ENCODE data around the gene SGK1.
A peak's percentile ranks its signal among the peaks of the same experiment; 100 is the strongest.

Gene SGK1

DNA sequence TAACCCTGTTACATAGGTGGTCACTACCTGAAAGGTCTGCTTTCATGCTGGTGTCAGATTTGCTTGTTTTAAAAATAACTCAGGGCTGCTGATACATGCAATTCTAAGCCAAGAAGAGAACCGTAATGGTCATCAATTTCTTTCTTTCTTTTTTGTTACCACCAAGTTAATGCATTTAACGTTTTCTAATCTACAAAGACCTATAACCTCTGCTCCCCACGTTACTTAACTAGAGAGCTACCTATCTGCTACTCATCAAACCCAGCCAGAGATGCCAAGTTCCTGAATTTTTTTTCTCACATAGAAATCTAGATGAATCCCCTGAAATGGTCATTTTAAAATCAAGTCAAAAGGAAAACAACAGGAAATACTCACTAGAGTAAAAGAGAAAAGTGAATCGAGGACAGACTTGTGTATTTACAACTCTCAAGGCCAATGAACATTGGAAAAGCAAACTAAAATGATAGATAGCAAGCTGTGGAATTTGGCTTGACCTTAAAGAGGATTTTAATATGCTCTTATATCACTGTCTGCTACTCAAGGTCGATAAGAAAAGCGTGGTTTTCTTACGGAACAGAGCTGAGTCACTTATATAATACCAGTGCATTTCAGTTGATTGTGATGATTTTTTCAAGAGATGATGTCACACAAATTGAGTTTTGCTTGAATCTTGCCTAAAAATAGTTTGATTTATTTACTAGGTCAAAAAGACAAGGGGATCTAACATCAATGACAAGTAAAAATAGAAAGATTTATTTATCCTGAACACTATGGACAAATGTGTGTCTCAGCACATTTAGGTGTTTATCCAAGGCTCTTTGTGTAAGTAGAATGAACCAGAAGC, 67.9 kb downstream of the SGK1 start:
- TF ChIP-seq, protein P1, sequence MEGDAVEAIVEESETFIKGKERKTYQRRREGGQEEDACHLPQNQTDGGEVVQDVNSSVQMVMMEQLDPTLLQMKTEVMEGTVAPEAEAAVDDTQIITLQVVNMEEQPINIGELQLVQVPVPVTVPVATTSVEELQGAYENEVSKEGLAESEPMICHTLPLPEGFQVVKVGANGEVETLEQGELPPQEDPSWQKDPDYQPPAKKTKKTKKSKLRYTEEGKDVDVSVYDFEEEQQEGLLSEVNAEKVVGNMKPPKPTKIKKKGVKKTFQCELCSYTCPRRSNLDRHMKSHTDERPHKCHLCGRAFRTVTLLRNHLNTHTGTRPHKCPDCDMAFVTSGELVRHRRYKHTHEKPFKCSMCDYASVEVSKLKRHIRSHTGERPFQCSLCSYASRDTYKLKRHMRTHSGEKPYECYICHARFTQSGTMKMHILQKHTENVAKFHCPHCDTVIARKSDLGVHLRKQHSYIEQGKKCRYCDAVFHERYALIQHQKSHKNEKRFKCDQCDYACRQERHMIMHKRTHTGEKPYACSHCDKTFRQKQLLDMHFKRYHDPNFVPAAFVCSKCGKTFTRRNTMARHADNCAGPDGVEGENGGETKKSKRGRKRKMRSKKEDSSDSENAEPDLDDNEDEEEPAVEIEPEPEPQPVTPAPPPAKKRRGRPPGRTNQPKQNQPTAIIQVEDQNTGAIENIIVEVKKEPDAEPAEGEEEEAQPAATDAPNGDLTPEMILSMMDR (IDR thresholded peaks at IDR 0.05; ENCODE audit: insufficient read depth, low read length, poor library complexity, severe bottlenecking) = no peak
- DNase-seq (ENCODE audit: extremely low read depth, insufficient read length) = no peak

DNA sequence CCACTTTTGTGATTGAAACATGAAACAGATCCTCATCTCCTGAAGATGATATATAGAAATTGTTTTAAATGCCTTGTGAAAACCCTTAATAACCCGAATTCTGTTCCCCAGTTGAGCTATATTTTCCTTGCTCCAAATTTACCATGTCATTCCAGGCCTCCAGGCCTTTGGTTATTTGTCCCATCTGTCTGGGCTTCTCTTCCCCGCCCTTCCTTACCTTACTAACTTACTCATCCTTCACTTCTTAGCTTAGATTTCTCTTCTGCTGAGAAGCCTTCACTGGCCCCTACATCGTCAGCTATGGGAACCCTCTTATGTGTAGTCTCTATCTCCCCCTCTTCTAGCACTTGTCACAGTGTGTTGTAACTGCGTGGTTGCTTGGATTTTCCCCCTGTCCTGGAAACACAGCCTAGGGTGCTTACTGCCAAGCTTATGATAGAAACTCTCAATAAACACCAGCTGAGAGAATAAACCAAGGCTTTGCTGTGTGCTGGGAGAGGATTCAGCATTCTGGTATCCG, 68.6 kb downstream of the SGK1 start:
- no peaks in the 10 kb centered on the region for H3K36me3 ChIP-seq (ENCODE audit: control insufficient read depth, insufficient read depth, low read length)
- TF ChIP-seq, protein P1 (IDR thresholded peaks at IDR 0.05; ENCODE audit: insufficient read depth, low read length, poor library complexity, severe bottlenecking) = no peak
- no peaks in the 10 kb centered on the region for H3K27me3 ChIP-seq (replicated peaks; ENCODE audit: control insufficient read depth, insufficient read depth, low read length)
- no peak overlapping the region for H3K4me3 ChIP-seq (replicated peaks; ENCODE audit: low read depth, low read length)
- DNase-seq (ENCODE audit: extremely low read depth, insufficient read length) = no peak

More for the DNA sequence above, 67.9 kb downstream of the SGK1 start:
- Histone ChIP-seq H3K36me3 (ENCODE audit: control insufficient read depth, insufficient read depth, low read length) (no peaks in the 10 kb centered on the region), H3K4me3 (replicated peaks; ENCODE audit: low read depth, low read length) (no peak overlapping the region), H3K27me3 (replicated peaks; ENCODE audit: control insufficient read depth, insufficient read depth, low read length) (no peaks in the 10 kb centered on the region)

DNA sequence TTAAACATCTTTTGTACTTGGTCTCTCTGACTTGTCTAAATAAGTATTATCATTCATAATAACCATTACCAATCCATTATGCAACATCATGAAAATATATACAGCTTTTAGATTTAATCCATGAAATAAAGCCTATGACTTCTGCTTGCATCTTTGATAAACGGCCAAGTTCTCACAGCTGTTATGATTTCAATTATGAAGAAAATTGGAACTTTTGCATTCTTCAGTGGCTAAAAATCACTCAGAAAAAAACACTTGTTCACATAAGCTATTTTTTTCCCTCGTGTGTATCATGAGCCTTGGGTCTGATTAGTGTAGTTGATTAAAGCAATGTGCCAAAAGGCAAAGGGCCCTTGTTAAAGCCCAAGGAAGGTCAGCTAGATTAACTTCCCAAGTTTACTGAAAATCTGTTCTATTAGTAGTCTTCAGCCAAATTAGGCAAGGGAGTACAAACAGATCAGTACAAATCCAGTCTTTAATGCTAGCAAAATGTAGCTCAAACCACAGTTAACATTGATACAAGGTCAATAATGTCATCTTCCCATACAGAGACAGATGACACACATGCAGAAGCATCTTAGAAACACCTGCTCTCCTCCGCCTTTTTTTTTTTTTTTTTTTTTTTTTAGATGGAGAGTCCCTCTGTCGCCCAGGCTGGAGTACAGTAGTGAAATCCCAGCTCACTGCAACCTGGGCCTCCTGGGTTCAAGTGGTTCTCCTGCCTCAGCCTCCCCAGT, 69.9 kb downstream of the SGK1 start:
- H3K27me3 ChIP-seq (replicated peaks; ENCODE audit: control insufficient read depth, insufficient read depth, low read length) = no peaks in the 10 kb centered on the region
- H3K4me3 ChIP-seq (replicated peaks; ENCODE audit: low read depth, low read length) = no peak overlapping the region
- TF ChIP-seq, protein P1 (IDR thresholded peaks at IDR 0.05; ENCODE audit: insufficient read depth, low read length, poor library complexity, severe bottlenecking) = no peak
- peak; percentile 28 for DNase-seq (ENCODE audit: extremely low read depth, insufficient read length)
- H3K36me3 ChIP-seq (ENCODE audit: control insufficient read depth, insufficient read depth, low read length) = no peaks in the 10 kb centered on the region

DNA sequence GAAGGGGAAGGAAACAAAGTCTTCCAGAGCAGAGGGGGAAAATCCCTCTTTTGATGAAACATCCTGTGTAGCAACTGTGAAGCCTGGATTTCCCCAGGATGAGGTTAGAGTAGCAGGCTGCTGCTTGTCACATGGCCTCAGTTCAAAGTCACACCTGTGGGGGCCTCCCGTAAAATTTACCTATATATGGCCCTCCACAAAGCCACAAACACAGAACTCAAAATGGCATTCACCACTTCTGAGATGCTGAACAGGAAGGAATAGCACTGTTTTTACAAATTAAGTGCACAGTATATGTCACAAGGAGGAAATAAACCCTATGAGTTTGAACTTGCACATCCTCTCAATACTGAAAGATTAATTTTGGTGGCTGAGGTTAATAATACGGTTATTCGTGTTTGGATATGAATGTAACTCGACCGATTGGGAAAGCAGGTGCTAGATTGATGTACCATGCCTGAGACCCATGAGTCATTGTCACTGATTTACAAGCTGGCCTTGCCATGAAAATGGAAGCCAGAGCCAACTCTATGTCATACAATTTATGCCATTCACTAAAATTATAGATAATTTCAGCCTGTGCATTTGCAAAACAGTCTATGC, 70.6 kb downstream of the SGK1 start:
- TF ChIP-seq, protein P1 (IDR thresholded peaks at IDR 0.05; ENCODE audit: insufficient read depth, low read length, poor library complexity, severe bottlenecking) = no peak
- Histone ChIP-seq H3K36me3 (ENCODE audit: control insufficient read depth, insufficient read depth, low read length) (no peaks in the 10 kb centered on the region), H3K27me3 (replicated peaks; ENCODE audit: control insufficient read depth, insufficient read depth, low read length) (no peaks in the 10 kb centered on the region), H3K4me3 (replicated peaks; ENCODE audit: low read depth, low read length) (no peak overlapping the region)
- DNase-seq (ENCODE audit: extremely low read depth, insufficient read length) = peak; percentile 79

DNA sequence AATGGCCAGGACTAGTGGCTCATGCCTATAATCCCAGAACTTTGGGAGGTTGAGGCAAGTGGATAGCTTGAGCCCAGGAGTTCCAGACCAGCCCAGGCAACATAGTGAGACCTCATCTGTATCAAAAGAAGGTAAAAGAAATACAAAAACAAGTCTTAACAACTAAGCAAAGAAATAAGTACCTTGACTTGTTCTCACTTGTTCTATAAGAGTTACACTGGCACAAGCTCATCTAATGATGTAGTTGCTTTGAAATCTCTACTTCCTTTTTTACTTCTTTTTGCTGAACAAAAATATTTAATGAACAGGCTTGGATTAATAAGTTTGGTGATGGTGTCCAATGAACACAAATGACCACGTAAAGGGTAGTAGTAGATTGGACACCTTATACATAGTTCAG, 72.2 kb downstream of the SGK1 start:
- TF ChIP-seq, protein P1 (IDR thresholded peaks at IDR 0.05; ENCODE audit: insufficient read depth, low read length, poor library complexity, severe bottlenecking) = no peak
- no peak overlapping the region for H3K4me3 ChIP-seq (replicated peaks; ENCODE audit: low read depth, low read length)
- H3K27me3 ChIP-seq (replicated peaks; ENCODE audit: control insufficient read depth, insufficient read depth, low read length) = no peaks in the 10 kb centered on the region
- no peaks in the 10 kb centered on the region for H3K36me3 ChIP-seq (ENCODE audit: control insufficient read depth, insufficient read depth, low read length)
- DNase-seq (ENCODE audit: extremely low read depth, insufficient read length) = no peak

Data from GM06990 (cell line).